Ishikawa (cell line): ENCODE measurements around the gene ZW10.

Experiments
- CEBPB ChIP-seq: IDR thresholded peaks from 2 replicates; pipeline ENCODE4 v1.6.1; 2012
- EP300 ChIP-seq: IDR thresholded peaks from 2 replicates; pipeline ENCODE4 v1.6.1; 2012; ENCODE audit warnings: borderline replicate concordance
- FOXM1 ChIP-seq: IDR thresholded peaks from 2 replicates; pipeline ENCODE4 v1.6.1; 2012; ENCODE audit warnings: low read depth, borderline replicate concordance
- RAD21 ChIP-seq: IDR thresholded peaks from 2 replicates; pipeline ENCODE4 v1.6.1; 2012; ENCODE audit warnings: low read depth
- REST ChIP-seq: IDR thresholded peaks from 2 replicates; pipeline ENCODE4 v1.6.1; 2012; ENCODE audit warnings: low read depth, mild to moderate bottlenecking
- TAF1 ChIP-seq: IDR thresholded peaks from 2 replicates; pipeline ENCODE4 v1.6.1; 2012; ENCODE audit warnings: low read depth, mild to moderate bottlenecking
- TCF12 ChIP-seq: IDR thresholded peaks from 2 replicates; pipeline ENCODE4 v1.6.1; 2012; ENCODE audit warnings: low read depth
- ZBTB7A ChIP-seq: IDR thresholded peaks from 2 replicates; pipeline ENCODE4 v1.6.1; 2012; ENCODE audit warnings: low read depth
- TF ChIP-seq, protein P1 (sequence below): IDR thresholded peaks from 2 replicates; pipeline ENCODE4 v1.6.1; 2012
- TF ChIP-seq, protein P2 (sequence below): IDR thresholded peaks from 2 replicates; pipeline ENCODE4 v1.6.1; 2012

GRCh38 chr11:113736323-113736722, 37.2 kb downstream of the ZW10 start:
- no peak for TF ChIP-seq ZBTB7A
- TF ChIP-seq CEBPB = no peak
- TF ChIP-seq TAF1 = no peak
- TF ChIP-seq TCF12 = no peak
- no peak for TF ChIP-seq RAD21
- no peak for TF ChIP-seq FOXM1
- no peak for TF ChIP-seq REST
- no peak for TF ChIP-seq EP300
- TF ChIP-seq, protein P1, sequence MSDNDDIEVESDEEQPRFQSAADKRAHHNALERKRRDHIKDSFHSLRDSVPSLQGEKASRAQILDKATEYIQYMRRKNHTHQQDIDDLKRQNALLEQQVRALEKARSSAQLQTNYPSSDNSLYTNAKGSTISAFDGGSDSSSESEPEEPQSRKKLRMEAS = no peak
- TF ChIP-seq, protein P2, sequence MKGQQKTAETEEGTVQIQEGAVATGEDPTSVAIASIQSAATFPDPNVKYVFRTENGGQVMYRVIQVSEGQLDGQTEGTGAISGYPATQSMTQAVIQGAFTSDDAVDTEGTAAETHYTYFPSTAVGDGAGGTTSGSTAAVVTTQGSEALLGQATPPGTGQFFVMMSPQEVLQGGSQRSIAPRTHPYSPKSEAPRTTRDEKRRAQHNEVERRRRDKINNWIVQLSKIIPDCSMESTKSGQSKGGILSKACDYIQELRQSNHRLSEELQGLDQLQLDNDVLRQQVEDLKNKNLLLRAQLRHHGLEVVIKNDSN = no peak
